Parathyroid adenoma (tissue), 2 donors: ENCODE data around the gene ADCYAP1.

Experiments
- H2AFZ ChIP-seq: fragments of 300-600 bp; sonication (generic); one replicate; pipeline ENCODE4 v1.7.0; 2017; ENCODE audit warnings: antibody characterized with exemption, mild to moderate bottlenecking
- H3K27ac ChIP-seq: fragments of 300-600 bp; sonication (generic); one replicate; pipeline ENCODE4 v1.7.0; 2017
- H3K27me3 ChIP-seq: fragments of 300-600 bp; sonication (generic); one replicate; pipeline ENCODE4 v1.7.0; 2017; ENCODE audit warnings: low read length; ENCODE audit not compliant: control insufficient read depth, insufficient read depth
- H3K36me3 ChIP-seq: fragments of 300-600 bp; sonication (generic); one replicate; pipeline ENCODE4 v1.7.0; 2017; ENCODE audit warnings: low read length; ENCODE audit not compliant: control insufficient read depth, insufficient read depth
- H3K4me1 ChIP-seq: fragments of 300-600 bp; sonication (generic); one replicate; pipeline ENCODE4 v1.7.0; 2017; ENCODE audit warnings: control low read depth
- H3K4me2 ChIP-seq: fragments of 300-600 bp; sonication (generic); one replicate; pipeline ENCODE4 v1.7.0; 2017; ENCODE audit warnings: low read length
- H3K4me3 ChIP-seq: fragments of 300-600 bp; sonication (generic); one replicate; pipeline ENCODE4 v1.7.0; 2017; ENCODE audit warnings: low read depth, low read length
- H3K79me2 ChIP-seq: fragments of 300-600 bp; sonication (generic); one replicate; pipeline ENCODE4 v1.7.0; 2017; ENCODE audit warnings: control low read depth
- H3K9ac ChIP-seq: fragments of 300-600 bp; sonication (generic); one replicate; pipeline ENCODE4 v1.7.0; 2017; ENCODE audit warnings: mild to moderate bottlenecking
- H3K9me3 ChIP-seq: fragments of 300-600 bp; sonication (generic); one replicate; pipeline ENCODE4 v1.7.0; 2017; ENCODE audit warnings: low read length; ENCODE audit not compliant: control insufficient read depth
- CTCF ChIP-seq: fragments of 300-600 bp; sonication (generic); IDR thresholded peaks from one replicate; pipeline ENCODE4 v1.7.0; 2017; ENCODE audit warnings: antibody characterized with exemption, mild to moderate bottlenecking
- donor health status: primary hyperparathyroidism.

The ADCYAP1 gene

GRCh38 chr18:908758-909724 is 4.4 kb downstream of the ADCYAP1 start:
- Histone ChIP-seq H3K4me1 (peaks cover 5% of the 10 kb centered on the region), H3K27me3 (peaks cover 20% of the 10 kb centered on the region)
- no peak for TF ChIP-seq CTCF

GRCh38 chr18:910247-910646 is 5.6 kb downstream of the ADCYAP1 start:
- Histone ChIP-seq H3K27ac (no peak overlapping the region), H3K9ac (no peak overlapping the region), H3K36me3 (no peaks in the 10 kb centered on the region), H2AFZ (no peak overlapping the region), H3K9me3 (no peaks in the 10 kb centered on the region), H3K79me2 (no peaks in the 10 kb centered on the region), H3K4me1 (peaks cover 5% of the 10 kb centered on the region), H3K4me3 (no peak overlapping the region), H3K27me3 (peaks cover 20% of the 10 kb centered on the region), H3K4me2 (no peak overlapping the region)
- TF ChIP-seq CTCF = no peak

More at GRCh38 chr18:908758-909724, 4.4 kb downstream of the ADCYAP1 start:
- Histone ChIP-seq H2AFZ (peak overlapping the region; percentile 46), H3K9ac (no peak overlapping the region), H3K9me3 (no peaks in the 10 kb centered on the region), H3K27ac (no peak overlapping the region), H3K36me3 (no peaks in the 10 kb centered on the region), H3K4me2 (peak overlapping the region; percentile 83), H3K4me3 (peak overlapping the region; percentile 57), H3K79me2 (no peaks in the 10 kb centered on the region)

GRCh38 chr18:911025-911424 is 6.4 kb downstream of the ADCYAP1 start:
- Histone ChIP-seq H3K27ac (no peak overlapping the region), H3K9me3 (no peaks in the 10 kb centered on the region), H3K36me3 (no peaks in the 10 kb centered on the region), H3K9ac (no peak overlapping the region), H3K27me3 (peaks cover 17% of the 10 kb centered on the region), H3K4me1 (peaks cover 5% of the 10 kb centered on the region), H2AFZ (no peak overlapping the region), H3K79me2 (no peaks in the 10 kb centered on the region), H3K4me3 (no peak overlapping the region), H3K4me2 (no peak overlapping the region)
- no peak for TF ChIP-seq CTCF

- H3K9me3 ChIP-seq = no peaks in the 10 kb centered on the region
- H3K79me2 ChIP-seq = no peaks in the 10 kb centered on the region
- H3K27ac ChIP-seq = no peak overlapping the region
- no peak overlapping the region for H3K4me2 ChIP-seq
- peaks cover 13% of the 10 kb centered on the region for H3K27me3 ChIP-seq
- H2AFZ ChIP-seq = no peak overlapping the region
- no peak for TF ChIP-seq CTCF
- no peaks in the 10 kb centered on the region for H3K36me3 ChIP-seq
- peaks cover 5% of the 10 kb centered on the region for H3K4me1 ChIP-seq
- no peak overlapping the region for H3K9ac ChIP-seq
- H3K4me3 ChIP-seq = no peak overlapping the region
Observed at GRCh38 chr18:911486-911885, 6.8 kb downstream of the ADCYAP1 start.
